HG02642 (cell line): Measurements from ENCODE around the gene BATF2.
"Not testable (repeated sequence)": the region's sequence is repeated elsewhere in the genome, so short reads cannot be mapped to it uniquely, and the experiment has no call there.

Source experiments
- ATAC-seq: cut with Tn5 transposase; IDR thresholded peaks from one replicate; pipeline ENCODE4 v1.9.1; 2021; ENCODE audit warnings: mild to moderate bottlenecking; ENCODE audit not compliant: unreplicated experiment, poor library complexity

Gene BATF2

DNA sequence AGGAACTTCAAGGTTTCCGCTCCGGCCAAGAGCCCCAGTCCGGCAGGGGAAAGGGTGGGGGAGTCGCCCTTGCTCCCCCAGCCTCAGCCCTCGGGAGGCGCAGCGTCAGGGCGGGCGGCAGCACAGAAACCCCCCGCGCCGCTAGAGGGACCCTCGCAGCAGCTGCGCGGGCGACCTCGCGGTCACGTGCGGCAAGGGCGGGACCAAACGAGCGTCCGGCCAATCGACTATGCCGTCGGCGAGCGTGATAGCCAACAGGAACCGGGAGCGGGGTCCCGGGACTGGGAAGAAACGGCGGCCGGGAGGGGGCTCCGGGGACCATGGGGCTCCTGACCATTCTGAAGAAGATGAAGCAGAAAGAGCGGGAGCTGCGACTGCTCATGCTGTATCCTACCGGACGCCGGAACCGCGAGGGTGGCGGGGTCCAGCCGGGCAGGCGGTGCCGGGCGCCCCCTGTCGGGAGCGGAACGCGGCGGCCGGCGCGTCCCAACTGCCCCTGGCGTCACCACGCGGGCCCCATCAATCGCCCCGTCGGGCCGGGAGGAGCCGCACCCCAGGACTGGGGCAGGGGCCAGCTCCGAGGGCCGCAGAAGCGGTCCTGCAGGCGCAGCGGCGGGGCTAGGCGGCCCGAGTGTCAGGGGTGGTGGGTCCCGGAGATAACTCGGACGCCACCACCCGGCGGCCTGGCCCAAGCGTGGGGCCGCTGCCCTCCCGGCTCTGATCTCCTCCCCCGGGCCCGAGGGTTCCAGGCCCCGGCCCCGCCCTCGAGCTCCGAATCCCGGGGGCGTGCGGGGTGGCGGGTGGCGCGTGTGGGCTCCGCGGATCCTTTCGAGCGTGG, 17.3 kb upstream of the BATF2 start, which contains the start of gene ARL2:
TSS of gene ARL2 (plus strand) at position 273 of the 838 bp plus-strand sequence. CDS start at position 321, 48 bp downstream.
- peak; percentile 86 for ATAC-seq

DNA sequence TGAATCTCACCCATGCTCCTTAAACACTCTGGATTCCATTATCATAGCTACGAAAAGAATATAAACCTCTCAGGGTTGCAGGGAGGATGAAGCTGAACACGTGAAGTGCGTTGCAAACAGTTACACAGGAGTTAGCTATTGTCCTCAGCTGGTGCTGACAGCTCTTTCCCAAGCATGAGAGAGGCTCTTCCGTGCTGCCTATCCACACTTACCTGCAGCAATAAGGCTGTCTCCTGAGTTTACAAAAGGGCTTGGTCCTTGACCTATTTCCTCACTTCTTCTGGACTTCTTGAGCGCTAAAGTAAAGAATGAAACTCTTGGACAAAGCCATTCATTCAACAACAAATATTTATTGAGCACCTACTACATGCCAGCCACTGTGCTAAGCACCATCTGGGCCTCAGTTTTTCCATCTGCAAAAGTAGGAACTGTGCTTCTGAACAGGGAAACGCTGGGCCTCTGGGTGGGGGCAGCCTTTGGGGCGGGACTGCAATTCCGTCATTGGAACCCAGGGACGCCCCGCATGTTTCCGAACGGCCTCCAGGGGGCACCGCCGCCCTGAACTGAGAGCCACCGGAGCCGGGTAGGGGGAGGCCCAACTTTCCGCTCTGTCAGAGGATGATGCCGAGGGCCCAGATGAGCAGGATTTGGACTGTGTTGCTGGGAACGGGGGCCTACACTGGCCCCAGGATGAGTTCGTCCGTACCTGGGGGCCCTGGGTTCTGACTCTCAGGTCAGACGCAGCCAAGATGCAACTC, 16.5 kb upstream of the BATF2 start:
- peak; percentile 70 for ATAC-seq

DNA sequence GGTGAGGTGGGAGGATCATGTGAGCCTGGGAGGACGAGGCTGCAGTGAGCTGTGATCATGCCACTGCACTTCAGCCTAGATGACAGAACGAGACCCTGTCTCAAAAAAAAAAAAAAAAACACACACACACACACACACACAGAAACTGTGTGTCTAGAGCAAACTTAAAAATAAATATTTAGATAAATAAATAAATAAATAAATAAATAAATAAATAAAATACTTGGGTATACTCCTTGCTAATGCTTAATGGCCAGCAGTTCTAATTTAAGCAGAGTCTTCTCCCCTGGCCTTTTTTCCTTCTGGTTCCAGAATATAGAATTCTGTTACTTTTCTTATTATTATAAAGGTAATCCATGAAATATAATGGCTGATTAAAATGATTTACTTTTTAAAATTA, 12.1 kb upstream of the BATF2 start:
- ATAC-seq = no peak

- ATAC-seq = no peak
These were observed 11.2 kb upstream of the BATF2 start for GRCh38 chr11:65008016-65008415.

- ATAC-seq = not testable (repeated sequence)
These were observed 7.2 kb upstream of the BATF2 start for GRCh38 chr11:65003968-65004367.

- no peak for ATAC-seq
These were observed 6.5 kb upstream of the BATF2 start for GRCh38 chr11:65003282-65003681.

DNA sequence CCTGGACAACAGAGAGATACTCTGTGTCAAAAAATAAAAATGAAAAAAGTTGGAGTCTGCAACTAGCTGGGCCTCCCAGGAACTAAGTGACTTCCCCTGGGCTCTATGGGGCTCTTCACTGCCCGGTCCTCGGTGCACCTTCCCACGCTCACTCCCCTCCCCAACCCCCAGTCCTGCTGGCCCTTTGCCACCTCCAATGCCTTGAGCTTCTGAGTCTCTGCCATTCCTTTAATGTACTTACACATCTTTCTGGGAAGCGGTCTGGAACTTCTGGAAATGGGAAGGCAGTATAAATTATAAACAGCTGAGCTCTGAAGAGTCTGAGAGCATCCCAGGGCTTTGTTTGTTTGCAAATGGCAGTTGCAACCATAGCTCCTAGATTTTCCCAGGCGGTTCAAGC, 5.9 kb upstream of the BATF2 start:
- no peak for ATAC-seq

GRCh38 chr11:64999478-64999877, 2.7 kb upstream of the BATF2 start:
- no peak for ATAC-seq

DNA sequence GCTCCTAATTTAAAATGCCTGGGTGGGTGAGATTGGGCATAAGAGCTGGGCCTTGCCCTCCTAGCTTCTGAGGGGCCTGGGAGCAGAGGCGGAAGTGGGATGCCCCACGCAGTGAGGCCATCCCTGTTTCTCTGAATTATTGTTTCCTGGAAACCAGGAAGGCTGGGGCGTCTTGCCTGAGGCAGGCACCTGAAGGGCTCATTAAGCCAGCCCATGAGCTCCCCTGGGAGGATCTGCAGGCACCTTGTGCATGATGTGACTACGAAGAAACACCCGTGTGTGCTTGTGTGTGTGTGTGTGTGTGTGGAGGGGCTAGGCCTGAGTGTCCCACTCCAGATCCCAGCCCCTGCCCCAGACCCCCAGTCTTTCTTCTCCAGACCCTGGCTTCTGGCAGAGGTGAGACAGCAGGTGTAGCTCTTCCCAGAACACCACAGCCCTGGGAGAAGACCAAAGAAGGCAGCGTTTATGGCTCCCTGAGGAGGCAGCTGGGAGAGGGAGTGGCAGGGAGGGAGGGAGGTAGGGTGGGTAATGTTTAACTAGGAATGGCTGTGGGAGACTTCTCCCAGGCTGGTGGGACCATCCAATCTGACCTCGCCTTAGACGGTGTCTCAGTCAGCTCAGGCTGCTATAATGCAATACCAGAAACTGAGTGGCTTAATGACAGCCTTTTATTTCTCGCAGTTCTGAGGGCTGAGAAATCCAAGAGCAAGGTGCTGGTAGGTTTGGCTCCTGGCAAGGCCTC, 2.1 kb upstream of the BATF2 start:
- ATAC-seq = no peak

GRCh38 chr11:64998141-64998540, 1.4 kb upstream of the BATF2 start:
- no peak for ATAC-seq

GRCh38 chr11:64996327-64996709, 453 bp downstream of the BATF2 start:
- no peak for ATAC-seq

- no peak for ATAC-seq
These were observed 2.5 kb downstream of the BATF2 start for GRCh38 chr11:64994318-64994717.

- ATAC-seq = no peak
These were observed 6.4 kb downstream of the BATF2 start for GRCh38 chr11:64990222-64990923.

DNA sequence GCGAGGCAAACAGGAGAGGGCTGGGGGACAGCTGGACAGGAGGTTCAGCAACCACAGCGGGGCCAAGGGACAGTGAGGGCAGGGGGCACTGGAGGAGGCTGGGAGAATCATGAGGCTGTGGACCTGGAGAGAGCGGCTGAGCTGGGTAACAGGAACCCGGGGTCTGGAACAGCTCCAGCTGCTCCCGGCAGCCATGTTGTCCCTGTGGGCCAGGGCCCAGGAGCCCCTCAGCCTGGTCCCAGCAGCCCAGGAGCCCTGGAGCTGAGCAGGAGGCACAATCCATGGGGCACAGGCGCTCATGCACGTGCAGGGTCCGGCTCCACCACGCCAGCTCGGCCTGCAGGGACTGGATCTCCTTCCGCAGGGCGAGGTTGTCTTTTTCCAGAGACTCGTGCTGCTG, 7.4 kb downstream of the BATF2 start:
- no peak for ATAC-seq

DNA sequence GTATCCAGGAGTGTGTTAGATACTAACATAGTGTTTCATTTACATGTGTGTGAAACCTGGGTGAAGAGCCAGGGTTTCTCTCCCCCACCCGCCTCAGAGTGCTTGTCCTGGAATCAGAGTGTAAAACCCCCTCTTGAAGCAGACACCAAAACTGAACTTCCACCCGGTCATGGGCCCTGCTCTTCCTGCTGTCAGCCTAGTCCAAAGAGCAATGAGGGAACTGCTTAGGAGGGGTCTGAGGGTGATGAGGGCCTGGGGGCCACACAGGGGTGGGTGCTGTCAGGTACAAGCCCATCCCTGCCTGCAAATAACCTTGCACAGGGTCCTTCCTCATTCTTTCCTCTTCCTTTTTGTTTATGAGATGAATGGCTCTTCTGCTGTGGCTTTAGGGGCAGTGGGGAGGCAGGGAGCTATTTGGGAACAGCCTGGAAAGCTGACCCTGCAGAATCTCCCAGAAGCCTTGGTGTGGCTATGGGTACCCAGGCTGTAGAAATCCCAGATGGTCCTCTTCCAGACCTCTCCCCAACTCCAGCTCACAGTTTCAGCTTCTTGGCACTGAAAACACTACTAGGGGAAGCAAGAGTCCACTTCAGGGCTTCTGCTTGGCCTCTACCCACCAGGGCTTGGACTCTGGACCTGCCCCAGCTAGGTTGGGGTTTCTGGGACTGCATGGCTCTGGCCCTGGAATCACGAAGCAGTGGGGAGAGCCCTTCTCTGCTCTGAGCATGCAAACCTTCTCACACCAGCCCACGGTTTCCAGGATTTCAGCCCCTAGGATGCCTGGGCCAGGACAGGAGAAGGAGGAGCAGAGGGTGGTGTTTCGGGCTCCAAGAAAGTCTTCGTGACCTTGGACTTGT, 8.5 kb downstream of the BATF2 start:
- ATAC-seq = no peak

GRCh38 chr11:64983339-64983738, 13.4 kb downstream of the BATF2 start:
- ATAC-seq = not testable (repeated sequence)

- no peak for ATAC-seq
These were observed 20.1 kb downstream of the BATF2 start for GRCh38 chr11:64976651-64977050.

- ATAC-seq = no peak
These were observed 22.6 kb downstream of the BATF2 start for GRCh38 chr11:64974124-64974523.
